Measurements from ENCODE around the gene EXOC3L4. TPM values are rescaled to one million over a fixed set of nuclear protein-coding genes. Genes with fewer than 3 reads are reported as not detected.

Gene EXOC3L4
- total and polyA plus RNA-seq, 2 donors from 2014 or later = 11.6 to 15.6 TPM

GRCh38 chr14:103123634-103124500 lies 29.3 kb downstream of the EXOC3L4 start:
- intact Hi-C loops (cut with DNase I) = no loop called here
- H3K27me3 ChIP-seq (ENCODE audit: control insufficient read depth, insufficient read depth, low read length) = no peaks in the 10 kb centered on the region
- DNase-seq = peak in 4 of 5 donors; percentile 50 to 91 (median 72)
- peak overlapping the region in 1 of 3 donors; percentile 55 for H3K4me3 ChIP-seq (ENCODE audit: low read length in 3 of 3)
- H3K4me1 ChIP-seq (ENCODE audit: control insufficient read depth in 2 of 3, insufficient read depth in 2 of 3, low read depth in 1 of 3, low read length in 3 of 3) = peaks cover 0 to 56% (median 15%) of the 10 kb centered on the region in 3 donors
- H3K36me3 ChIP-seq (ENCODE audit: control insufficient read depth in 2 of 3, insufficient read depth in 3 of 3, low read length in 3 of 3) = no peaks in the 10 kb centered on the region
- FAIRE-seq = no peak
- H3K27ac ChIP-seq (ENCODE audit: low read depth in 2 of 2, low read length in 2 of 2) = peak overlapping the region; percentile 63 to 92
- H3K9me3 ChIP-seq (ENCODE audit: control insufficient read depth in 2 of 3, insufficient read depth in 1 of 3, low read length in 3 of 3) = no peaks in the 10 kb centered on the region
- peak; percentile 42 for TF ChIP-seq CTCF (IDR thresholded peaks at IDR 0.05; ENCODE audit: borderline replicate concordance, extremely low read depth, insufficient read depth)
- H3K9ac ChIP-seq (ENCODE audit: low read length in 3 of 3) = peak overlapping the region in 1 of 3 donors; percentile 55

GRCh38 chr14:103124501-103125001 lies 30.0 kb downstream of the EXOC3L4 start:
- H3K27ac ChIP-seq (ENCODE audit: low read depth in 2 of 2, low read length in 2 of 2) = no peak overlapping the region
- DNase-seq = peak in 2 of 5 donors; percentile 63 to 78
- no peaks in the 10 kb centered on the region for H3K27me3 ChIP-seq (ENCODE audit: control insufficient read depth, insufficient read depth, low read length)
- H3K4me3 ChIP-seq (ENCODE audit: low read length in 3 of 3) = peak overlapping the region in 1 of 3 donors; percentile 55
- no peak for TF ChIP-seq CTCF (IDR thresholded peaks at IDR 0.05; ENCODE audit: borderline replicate concordance, extremely low read depth, insufficient read depth)
- H3K4me1 ChIP-seq (ENCODE audit: control insufficient read depth in 2 of 3, insufficient read depth in 2 of 3, low read depth in 1 of 3, low read length in 3 of 3) = peaks cover 0 to 60% (median 15%) of the 10 kb centered on the region in 3 donors
- H3K36me3 ChIP-seq (ENCODE audit: control insufficient read depth in 2 of 3, insufficient read depth in 3 of 3, low read length in 3 of 3) = no peaks in the 10 kb centered on the region
- peak overlapping the region in 1 of 3 donors; percentile 55 for H3K9ac ChIP-seq (ENCODE audit: low read length in 3 of 3)
- intact Hi-C loops (cut with DNase I) = no loop called here
- no peak for FAIRE-seq
- H3K9me3 ChIP-seq (ENCODE audit: control insufficient read depth in 2 of 3, insufficient read depth in 1 of 3, low read length in 3 of 3) = no peaks in the 10 kb centered on the region

GRCh38 chr14:103125098-103126070 lies 30.9 kb downstream of the EXOC3L4 start:
- peak in 2 of 5 donors; percentile 48 to 60 for DNase-seq
- no peak for TF ChIP-seq CTCF (IDR thresholded peaks at IDR 0.05; ENCODE audit: borderline replicate concordance, extremely low read depth, insufficient read depth)
- Histone ChIP-seq H3K4me1 (ENCODE audit: control insufficient read depth in 2 of 3, insufficient read depth in 2 of 3, low read depth in 1 of 3, low read length in 3 of 3) (peaks cover 0 to 68% (median 16%) of the 10 kb centered on the region in 3 donors), H3K36me3 (ENCODE audit: control insufficient read depth in 2 of 3, insufficient read depth in 3 of 3, low read length in 3 of 3) (no peaks in the 10 kb centered on the region), H3K9ac (ENCODE audit: low read length in 3 of 3) (no peak overlapping the region), H3K4me3 (ENCODE audit: low read length in 3 of 3) (no peak overlapping the region), H3K9me3 (ENCODE audit: control insufficient read depth in 2 of 3, insufficient read depth in 1 of 3, low read length in 3 of 3) (no peaks in the 10 kb centered on the region), H3K27me3 (ENCODE audit: control insufficient read depth, insufficient read depth, low read length) (no peaks in the 10 kb centered on the region), H3K27ac (ENCODE audit: low read depth in 2 of 2, low read length in 2 of 2) (no peak overlapping the region)
- intact Hi-C loops (cut with DNase I) = no loop called here
- FAIRE-seq = no peak
